HG02759 (cell line): ENCODE results near the gene EFEMP2.
A peak's percentile ranks its signal among the peaks of the same experiment; 100 is the strongest.

Source experiments
- ATAC-seq: cut with Tn5 transposase; IDR thresholded peaks from one replicate; pipeline ENCODE4 v1.9.1; 2021; ENCODE audit warnings: mild to moderate bottlenecking, moderate library complexity; ENCODE audit not compliant: unreplicated experiment

The EFEMP2 gene

DNA sequence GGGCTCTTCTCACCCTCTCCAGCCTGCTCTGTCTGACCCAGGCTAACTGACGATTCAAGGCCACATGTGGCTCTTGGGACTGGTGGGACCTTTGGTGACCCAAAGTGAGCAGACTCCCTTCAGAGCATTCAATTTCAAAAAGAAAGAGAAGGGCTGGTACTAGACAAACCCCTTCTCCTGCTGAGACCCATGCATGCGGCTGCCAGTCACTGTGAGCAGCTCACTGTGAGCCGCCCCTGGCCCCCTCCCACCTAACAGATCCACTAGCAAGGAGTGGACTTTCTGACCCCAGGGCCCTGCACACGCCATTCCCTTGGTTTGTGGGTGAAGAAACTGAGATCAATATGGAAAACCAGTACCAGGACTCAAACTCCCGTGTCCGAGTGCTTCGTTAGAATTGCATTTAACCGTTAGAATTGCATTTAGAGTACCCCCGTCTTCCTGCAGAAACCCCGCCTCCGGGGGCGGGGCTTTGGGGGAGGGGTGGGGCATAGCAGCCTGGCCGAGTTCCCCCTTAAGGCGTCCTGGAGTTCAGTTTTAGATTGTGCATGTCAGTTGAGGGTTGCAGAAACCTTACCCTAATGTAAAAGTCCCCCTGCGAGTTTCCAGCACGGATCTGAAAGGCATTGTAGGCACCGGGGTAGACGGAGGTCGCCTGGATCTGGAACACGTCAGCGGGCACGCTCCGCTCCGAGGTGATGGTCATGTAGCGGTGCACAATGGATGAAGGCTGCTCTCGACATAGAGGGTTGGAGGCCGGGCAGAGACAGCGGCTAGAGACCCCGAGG, 5.1 kb downstream of the EFEMP2 start:
- no peak for ATAC-seq

DNA sequence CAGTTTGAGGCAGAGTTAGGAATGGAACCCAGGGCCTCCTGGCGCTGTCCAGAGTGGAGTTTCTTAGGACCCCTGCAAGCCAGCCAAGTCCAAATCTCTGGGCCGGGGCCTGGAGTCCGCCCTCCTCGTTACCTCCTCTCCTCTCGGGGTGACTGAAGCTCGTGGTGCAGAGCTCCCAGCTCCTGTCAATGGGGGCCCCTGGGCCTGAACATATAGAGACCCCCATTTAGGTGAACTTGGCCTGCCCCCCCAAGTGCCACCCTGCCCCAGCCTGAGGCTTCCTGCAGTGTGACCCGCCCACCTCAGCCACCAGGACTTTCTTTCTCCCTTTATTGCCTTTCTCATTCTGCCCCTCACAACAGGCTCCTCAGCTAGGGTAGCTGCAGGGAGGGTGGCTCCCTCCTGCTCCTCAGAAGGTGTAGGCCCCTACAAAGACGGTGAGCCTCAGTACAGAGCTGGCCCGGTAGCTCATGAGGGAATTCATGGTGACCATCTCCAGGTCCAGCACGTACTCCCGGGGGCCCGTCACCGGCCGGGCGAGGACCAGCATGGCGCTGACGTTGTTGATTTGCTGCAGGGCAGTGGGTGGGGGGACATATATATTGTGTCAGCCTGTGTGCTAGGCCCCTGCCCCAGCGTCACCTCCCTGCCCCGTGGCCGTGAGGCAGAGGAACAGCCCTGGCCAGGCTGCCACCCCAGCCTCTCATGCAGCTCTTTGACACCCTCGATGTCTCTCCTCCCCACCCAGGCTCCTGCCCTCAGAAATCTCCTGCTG, 5.9 kb downstream of the EFEMP2 start:
- ATAC-seq, result no peak

DNA sequence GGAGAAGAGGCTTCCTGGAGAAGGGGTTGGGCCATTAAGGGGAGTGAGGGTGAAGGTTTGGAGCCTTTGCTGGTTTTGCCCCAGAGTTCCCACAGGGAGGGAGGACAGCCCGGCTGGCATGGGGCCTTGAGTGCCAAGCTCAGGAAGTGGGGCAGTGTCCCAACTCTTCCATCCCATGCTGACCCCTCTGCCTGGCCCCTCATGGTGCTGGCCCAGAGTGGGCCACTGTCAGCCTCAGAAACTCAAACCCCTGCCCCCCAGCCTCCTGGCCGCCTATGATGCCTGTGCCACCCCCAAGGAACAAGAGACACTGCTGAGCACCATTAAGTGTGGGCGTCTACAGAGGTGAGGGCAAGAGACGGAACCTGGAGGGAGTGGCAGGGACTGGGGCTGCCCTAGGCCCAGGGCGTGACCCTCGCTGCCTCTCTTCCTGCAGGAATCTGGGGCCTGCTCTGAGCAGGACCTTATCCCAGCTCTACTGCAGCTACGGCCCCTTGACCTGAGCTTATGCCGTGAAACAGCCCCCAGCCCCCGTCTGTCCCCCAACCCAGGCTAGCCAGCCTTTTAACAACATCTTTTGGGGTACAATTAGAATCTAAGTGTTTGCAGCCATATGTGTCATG, 6.9 kb downstream of the EFEMP2 start:
- no peak for ATAC-seq

DNA sequence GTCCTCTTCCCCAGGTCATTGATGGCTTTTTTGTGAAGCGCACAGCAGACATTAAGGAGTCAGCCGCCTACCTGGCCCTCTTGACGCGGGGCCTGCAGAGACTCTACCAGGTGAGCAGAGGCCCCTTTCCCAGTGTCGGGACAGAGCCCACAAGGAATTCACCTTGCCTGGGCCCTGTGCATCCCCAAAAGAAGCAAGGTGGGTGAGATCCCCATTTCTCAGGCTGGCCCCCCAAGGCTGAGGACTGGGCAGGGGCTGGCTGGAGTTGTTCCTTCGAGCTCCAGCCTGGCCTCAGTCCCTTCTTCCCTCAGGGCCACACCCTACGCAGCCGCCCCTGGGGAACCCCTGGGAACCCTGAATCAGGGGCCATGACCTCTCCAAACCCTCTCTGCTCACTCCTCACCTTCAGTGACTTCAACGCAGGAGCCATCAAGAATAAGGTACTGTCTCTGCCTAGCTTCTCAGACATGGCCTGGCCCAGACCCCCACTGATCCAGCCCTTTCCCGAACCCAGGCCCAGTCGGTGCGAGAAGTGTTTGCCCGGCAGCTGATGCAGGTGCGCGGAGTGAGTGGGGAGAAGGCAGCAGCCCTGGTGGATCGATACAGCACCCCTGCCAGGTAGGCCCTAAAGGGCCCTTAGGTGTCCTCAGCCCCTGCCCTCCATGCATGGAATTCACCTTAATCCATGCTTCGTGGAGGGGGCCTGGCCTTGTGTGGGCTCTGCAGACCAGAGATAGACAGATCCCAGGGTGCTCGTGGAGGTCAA, 7.7 kb downstream of the EFEMP2 start:
- no peak for ATAC-seq

DNA sequence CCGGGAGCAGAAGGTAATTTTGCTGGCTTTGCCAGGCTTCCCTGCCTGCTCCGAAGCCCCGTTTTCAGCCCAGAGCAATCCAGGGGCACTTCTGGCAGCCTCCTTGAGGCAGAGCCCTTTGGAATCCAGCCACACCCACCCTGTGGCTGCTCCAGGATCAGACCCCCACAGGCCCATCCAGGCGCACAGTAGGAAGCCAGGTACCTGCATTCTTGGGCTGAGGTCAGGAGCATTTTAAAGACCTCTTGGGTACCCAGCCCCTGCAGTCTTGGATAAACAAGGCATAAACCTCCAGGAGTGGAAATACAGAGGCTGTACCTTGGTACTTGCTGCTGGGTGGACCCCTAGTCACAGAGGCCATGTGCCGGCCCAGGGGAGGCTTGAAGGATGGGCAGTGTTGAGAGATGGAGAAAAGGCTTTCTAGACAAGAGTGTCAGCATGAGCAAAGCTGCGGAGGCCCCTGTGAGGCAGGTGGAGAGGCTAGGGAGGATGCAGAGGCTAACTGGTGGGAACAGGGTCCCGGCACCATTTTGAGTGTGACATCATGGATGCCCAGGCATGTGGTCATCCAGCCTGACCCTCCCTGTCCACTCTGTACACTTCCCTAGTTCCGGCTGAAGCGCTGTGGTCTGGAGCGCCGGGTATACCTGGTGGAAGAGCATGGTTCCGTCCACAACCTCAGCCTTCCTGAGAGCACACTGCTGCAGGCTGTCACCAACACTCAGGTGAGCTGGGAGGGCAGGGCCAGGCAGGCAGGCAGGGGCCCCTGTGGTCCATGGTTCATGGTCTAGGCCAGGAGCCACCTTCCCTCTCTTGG, 8.5 kb downstream of the EFEMP2 start:
- ATAC-seq, result no peak

DNA sequence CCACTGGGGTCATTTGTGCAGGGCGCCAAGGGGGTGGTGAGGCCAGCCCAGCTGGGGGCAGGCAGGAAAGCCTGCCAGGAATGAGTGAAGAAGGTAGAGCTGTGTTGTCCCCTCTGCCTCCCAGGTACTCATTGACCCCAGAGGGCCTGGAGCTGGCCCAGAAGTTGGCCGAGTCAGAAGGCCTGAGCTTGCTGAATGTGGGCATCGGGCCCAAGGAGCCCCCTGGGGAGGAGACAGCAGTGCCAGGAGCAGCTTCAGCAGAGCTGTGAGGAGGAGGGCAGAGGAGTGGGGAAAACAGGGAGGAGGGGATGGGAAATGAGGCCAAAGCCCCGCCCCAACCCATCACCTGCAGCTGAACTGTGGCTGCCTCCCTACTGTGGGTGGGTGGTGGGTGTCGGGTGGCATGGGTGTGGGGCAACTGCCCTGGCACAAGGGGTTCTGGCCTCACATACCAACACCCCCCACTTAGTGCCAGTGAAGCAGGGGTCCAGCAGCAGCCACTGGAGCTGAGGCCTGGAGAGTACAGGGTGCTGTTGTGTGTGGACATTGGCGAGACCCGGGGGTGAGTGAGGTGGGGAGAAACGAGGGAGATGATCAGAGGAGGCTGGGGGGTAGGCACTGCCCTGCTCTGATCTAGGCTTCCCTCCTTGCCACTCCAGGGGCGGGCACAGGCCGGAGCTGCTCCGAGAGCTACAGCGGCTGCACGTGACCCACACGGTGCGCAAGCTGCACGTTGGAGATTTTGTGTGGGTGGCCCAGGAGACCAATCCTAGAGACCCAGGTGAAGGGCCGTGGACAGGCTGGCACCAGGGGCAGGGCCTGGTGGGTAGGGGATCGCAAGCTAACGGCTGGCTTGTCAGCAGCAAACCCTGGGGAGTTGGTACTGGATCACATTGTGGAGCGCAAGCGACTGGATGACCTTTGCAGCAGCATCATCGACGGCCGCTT, 9.4 kb downstream of the EFEMP2 start:
- no peak for ATAC-seq

DNA sequence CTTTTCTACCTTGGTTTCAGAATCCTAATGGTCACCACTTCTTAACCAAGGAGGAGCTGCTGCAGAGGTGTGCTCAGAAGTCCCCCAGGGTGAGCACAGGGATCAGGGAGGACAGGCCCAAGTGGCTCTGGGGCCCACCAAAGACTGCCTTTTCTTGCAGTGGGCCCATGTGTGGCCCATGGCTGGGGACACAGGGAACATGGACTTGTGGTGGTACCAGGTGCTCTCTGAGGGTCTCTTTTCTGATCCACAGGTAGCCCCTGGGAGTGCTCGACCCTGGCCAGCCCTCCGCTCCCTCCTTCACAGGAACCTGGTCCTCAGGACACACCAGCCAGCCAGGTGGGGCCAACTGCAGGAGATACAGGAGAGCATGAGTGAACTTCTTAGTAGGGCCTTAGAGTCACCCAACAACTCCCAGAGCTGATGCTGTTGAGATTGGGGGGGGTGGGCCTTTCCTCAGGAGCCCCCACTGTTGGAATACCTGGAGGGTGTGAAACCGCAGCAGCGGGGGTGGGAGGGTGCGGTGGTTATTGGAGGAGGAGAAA, 10.3 kb downstream of the EFEMP2 start:
- ATAC-seq, result no peak

DNA sequence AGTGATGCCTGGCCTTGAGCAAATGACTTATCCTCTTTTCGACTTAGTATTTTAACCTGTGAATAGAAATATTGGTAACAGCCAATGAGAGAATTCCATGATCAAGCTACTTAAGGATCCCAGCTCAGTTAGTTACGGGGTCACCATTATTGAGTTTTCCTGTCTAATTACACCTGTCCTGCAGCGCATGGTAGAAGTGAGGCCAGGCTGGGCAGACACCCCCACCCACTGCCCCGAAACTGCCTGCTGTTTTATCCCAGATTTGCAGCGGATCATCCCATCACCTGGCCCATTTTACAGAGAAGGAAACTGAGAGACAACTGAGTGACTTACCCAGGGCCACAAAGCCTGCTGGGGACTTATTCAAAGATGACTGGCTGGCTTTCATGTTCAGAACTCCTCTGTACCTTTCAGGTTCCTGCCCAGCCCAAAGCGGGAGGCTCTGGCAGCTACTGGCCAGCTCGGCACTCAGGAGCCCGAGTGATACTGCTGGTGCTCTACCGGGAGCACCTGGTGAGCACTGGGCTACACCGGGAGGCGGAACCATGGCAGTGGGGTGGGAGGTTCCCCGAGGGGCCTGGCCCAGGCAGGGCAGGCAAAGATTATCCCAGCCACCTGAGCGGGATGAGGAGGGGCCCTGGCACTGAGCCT, 10.9 kb downstream of the EFEMP2 start:
- ATAC-seq, result no peak

DNA sequence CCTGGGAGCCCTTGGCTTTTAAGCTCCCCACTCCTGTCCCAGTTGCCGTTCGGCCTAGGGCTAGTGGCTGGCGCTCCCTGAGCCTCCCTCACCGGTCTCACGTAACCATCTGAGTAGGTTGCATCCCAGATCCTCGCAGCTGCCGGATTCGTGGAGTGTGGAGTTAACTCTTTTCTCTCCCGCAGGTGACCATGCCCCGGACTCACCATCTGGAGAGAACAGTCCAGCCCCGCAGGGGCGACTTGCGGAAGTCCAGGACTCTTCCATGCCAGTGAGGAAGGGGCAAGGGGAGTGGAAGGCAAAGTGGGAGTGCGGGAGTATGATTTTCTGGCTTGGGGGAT, 11.5 kb downstream of the EFEMP2 start:
- ATAC-seq, result no peak

DNA sequence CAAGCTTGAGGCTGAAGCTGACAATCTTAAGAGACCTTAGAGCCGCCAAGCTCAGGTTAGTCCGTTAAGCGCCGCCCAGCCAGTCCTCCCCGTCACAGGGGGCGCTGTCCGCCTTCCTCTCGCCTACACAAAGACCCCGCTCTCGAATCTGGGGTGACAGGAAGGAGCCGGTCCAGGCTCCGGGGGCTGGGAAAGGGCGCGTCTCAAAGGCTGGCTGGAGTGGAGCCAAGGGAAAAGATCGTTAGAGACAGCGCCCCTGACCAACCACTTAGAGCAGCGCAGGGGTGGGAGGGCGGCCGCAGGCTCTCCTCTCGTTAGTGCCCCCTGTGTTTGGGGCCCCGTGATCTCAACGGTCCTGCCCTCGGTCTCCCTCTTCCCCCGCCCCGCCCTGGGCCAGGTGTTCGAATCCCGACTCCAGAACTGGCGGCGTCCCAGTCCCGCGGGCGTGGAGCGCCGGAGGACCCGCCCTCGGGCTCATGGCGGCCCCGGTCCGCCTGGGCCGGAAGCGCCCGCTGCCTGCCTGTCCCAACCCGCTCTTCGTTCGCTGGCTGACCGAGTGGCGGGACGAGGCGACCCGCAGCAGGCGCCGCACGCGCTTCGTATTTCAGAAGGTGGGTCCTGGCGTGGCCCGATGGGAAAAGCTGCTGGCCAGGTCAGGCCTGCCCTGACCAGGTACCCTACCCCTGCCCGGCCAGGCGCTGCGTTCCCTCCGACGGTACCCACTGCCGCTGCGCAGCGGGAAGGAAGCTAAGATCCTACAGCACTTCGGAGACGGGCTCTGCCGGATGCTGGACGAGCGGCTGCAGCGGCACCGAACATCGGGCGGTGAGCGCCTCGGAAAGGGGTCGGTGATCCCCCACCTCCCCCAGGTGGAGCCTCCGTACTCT, 12.1 kb downstream of the EFEMP2 start, which contains the start of gene MUS81:
Gene MUS81, plus strand, starts transcription at position 156 of the 887 bp plus-strand sequence. Its CDS starts 321 bp downstream, at position 477.
- ATAC-seq, result peak; percentile 28

DNA sequence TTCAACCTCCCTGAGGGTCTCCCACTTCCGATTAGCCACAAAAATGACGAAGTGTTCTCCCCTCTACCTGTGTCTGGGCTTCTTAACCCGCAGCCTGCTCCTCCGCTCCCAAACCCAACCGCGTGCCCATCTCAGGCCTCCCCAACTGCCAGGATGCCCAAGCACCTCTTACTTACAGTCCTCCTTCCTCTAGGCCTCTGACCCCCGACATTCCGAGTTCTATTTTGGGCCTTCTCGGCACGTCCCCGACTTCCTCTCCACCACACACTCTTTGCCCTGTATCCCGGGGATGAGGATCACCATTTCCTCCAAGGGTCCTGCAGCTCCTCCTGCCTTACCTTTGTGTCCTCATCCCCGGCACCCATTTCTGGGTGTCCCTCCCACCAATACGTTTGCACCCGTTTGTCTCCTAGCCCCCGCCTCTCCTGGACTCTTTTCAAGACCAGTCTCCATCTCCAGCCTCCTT, 12.8 kb downstream of the EFEMP2 start:
- ATAC-seq, result no peak

DNA sequence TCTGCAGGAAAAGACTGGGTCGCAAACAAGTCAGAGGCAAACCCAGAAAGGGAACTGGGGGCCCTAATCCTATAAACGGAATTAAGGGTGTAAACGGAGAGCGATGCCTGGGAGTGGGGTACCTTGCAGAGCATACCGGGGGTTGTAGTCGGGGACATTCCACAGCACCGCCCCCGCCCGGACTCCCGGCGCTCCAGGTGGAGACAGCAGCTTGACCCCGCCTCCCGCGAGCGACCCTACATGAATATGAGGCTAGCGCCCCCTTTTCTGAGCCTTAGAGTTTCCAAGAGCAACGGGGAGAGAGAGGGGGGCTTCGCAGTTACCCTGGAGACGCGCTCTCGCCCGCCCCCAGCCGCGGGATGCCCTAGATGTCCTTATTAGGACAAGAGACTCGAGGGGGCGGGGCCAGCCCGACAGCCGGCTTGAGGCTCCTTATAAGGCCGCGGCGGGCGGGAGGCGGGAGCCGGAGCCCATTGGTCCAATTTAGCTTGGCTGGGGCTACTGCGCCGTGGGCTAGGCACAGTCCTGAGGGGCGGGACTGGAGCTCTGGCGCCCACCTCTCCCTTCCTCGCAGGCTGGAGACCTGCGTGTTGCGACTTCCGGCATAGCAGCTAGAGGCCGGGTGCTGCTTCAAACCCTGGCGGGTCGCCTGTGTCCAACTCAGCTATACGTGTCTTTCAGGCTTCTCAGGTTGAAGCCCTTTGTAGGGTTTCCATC, 13.3 kb downstream of the EFEMP2 start:
- peak; percentile 50 for ATAC-seq

DNA sequence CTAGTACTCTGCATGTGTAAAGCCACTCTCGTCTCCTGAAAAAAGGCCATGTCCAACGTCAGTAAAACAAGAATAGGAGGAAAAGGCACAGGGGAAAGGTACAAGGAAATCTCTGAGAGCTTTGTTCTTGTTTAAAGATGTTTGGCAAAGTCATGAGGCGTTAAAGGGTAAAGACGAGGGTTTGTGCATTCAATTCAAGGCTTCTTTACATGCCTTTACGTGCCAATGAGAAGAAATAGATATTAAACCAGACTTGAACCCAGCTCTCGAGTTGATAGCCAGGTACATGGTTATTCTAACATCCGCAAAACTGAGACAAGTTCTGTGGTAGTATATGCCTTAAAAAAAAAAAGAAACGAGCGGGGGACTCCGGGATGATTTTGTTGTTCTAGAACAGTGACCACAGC, 13.9 kb downstream of the EFEMP2 start:
- ATAC-seq, result no peak

DNA sequence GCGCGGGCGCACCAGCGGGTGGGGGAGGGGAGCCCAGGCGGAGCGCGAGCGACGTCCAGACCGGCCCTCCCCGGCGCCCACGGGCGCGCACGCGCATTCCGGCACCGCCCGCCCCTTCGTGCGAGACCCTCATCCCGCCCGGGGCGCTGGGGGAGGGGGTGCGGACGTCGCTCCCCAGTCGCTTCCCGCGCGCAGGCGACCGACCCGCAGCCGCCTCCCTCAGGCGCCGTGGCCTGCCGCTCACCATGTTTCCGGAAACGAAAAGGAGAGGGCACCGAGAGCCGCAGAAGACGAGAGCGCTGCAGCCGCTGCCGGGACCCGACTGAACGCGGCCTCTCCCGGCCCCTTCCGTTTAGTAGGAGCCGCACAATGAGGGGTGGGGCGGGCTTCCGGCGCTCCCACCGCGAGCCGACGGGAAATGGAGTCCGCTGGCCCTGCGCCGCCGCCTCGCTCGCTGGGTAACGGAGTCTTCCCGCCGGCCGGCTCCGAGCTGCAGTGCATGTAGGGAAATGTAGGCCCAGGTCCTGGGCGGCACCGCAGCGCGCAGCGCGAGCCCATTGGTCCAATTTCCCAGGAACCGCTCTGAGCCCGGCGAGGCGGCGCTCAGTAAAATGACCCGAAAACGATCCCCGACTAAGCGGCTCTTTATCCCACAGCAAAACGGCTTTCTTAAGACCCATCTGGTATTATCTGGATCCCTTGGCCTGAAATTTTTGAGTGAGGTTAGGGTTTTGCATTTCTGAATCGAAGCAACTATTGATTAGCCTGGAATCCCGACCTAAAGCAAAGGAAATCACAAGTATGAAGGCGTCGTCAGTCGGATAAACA, 14.5 kb downstream of the EFEMP2 start, which contains the start of gene CFL1:
Gene CFL1, minus strand, starts transcription at position 328 of the 828 bp plus-strand sequence. Its CDS starts 81 bp downstream, at position 247.
- ATAC-seq, result peak; percentile 54

DNA sequence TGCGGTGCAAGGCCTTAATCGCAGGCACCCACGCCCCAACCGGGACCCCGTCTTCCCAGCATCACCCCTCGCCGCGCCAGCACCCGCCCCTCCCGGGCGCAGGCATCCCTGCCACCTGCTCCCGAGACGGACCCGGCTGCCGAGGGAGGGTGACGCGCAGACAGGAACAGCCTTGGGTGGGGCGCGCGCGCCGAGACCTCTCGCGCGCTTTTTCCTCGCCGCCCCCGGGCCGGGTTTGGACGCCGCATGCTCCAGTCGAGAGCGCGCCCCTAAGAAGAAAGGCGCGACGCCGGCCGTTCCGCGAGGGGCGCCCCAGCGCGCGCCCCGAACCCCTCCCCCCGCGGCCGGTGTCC, 15.1 kb downstream of the EFEMP2 start:
- peak; percentile 3 for ATAC-seq
